Fibroblast of lung (primary cell): Measurements from ENCODE around the gene PTPRM. TPM values are rescaled to one million over a fixed set of nuclear protein-coding genes. Genes with fewer than 3 reads are reported as not detected.

Experiments
- DNase-seq, 2 donors: peaks; one replicate each; pipeline versions ENCODE4 v3.0.0 to v3.0.0-alpha.2; 2010; ENCODE audit warnings: low read depth in 2 of 2
- H2AFZ ChIP-seq: 2 replicates; pipeline ENCODE4 v1.5.1; 2012; ENCODE audit warnings: low read length, control low read depth, inconsistent platforms
- H3K27ac ChIP-seq: 2 replicates; pipeline ENCODE4 v1.5.1; 2011; ENCODE audit warnings: low read length, control low read depth; ENCODE audit not compliant: insufficient read depth
- H3K27me3 ChIP-seq: 2 replicates; pipeline ENCODE4 v1.5.1; 2011; ENCODE audit warnings: mild to moderate bottlenecking, low read length; ENCODE audit not compliant: control insufficient read depth, insufficient read depth
- H3K36me3 ChIP-seq: 2 replicates; pipeline ENCODE4 v1.5.1; 2011; ENCODE audit warnings: low read length; ENCODE audit not compliant: control insufficient read depth, insufficient read depth
- H3K4me1 ChIP-seq: 2 replicates; pipeline ENCODE4 v1.5.1; 2011; ENCODE audit warnings: low read length; ENCODE audit not compliant: control insufficient read depth, insufficient read depth; ENCODE audit errors: extremely low read depth
- H3K4me2 ChIP-seq: 2 replicates; pipeline ENCODE4 v1.5.1; 2011; ENCODE audit warnings: low read length, control low read depth; ENCODE audit not compliant: insufficient read depth; ENCODE audit errors: extremely low read depth
- H3K4me3 ChIP-seq, 4 experiments: fragments of 200-600 bp in 1 of 4; sonication (generic) in 1 of 4; replicated peaks in 1 of 4; 2 replicates each; pipeline ENCODE4 v1.5.1; 2011 to 2016; ENCODE audit warnings: low read length in 4 of 4, low read depth in 3 of 4, mild to moderate bottlenecking in 3 of 4, control low read depth in 2 of 4, inconsistent platforms in 1 of 4, mixed read lengths in 1 of 4; ENCODE audit not compliant: insufficient read depth in 1 of 4; ENCODE audit errors: control extremely low read depth in 1 of 4
- H3K79me2 ChIP-seq: 2 replicates; pipeline ENCODE4 v1.5.1; 2012; ENCODE audit warnings: mild to moderate bottlenecking, low read length, inconsistent platforms; ENCODE audit not compliant: control insufficient read depth, insufficient read depth
- H3K9ac ChIP-seq: 2 replicates; pipeline ENCODE4 v1.5.1; 2011; ENCODE audit warnings: mild to moderate bottlenecking, low read length, control low read depth; ENCODE audit not compliant: insufficient read depth
- H3K9me3 ChIP-seq: 2 replicates; pipeline ENCODE4 v1.5.1; 2012; ENCODE audit warnings: low read depth, low read length; ENCODE audit not compliant: control insufficient read depth, insufficient read depth
- H4K20me1 ChIP-seq: 2 replicates; pipeline ENCODE4 v1.5.1; 2011; ENCODE audit warnings: low read length; ENCODE audit not compliant: control insufficient read depth, insufficient read depth; ENCODE audit errors: extremely low read depth
- EZH2 ChIP-seq: IDR thresholded peaks from 2 replicates; pipeline ENCODE4 v1.5.1; 2012; ENCODE audit warnings: low read length, control low read depth, mild to moderate bottlenecking; ENCODE audit errors: missing control alignments
- polyA plus RNA-seq, 2 donors: library from polyadenylated mRNA; depleted of rRNA in 1 of 2; stranded (reverse) in 1 of 2; unstranded in 1 of 2; fragments of >200 nt; gene quantifications; 2 replicates each; pipeline ENCODE4 v1.2.1, GENCODE V29; 2011 to 2012; ENCODE audit warnings: missing spikeins in 1 of 2
- total RNA-seq: library from RNA; depleted of rRNA; stranded (reverse); fragments of >200 nt; gene quantifications from 2 replicates; pipeline ENCODE4 v1.2.1, GENCODE V29; 2014
- TF ChIP-seq, protein P1 (sequence below), 2 donors: IDR thresholded peaks in 1 of 2; conservative IDR thresholded peaks in 1 of 2; 1 replicate in 1 of 2; 2 replicates in 1 of 2; pipeline ENCODE4 v1.5.1; 2011 to 2012; ENCODE audit warnings: low read length in 2 of 2, control low read depth in 1 of 2, inconsistent platforms in 1 of 2, low read depth in 1 of 2, mild to moderate bottlenecking in 1 of 2

PTPRM gene
- total and polyA plus RNA-seq, 2 donors (not counting 1 experiment from before 2014, with no cell fraction given) = 86.6 to 87.0 TPM

GRCh38 chr18:7954238-7954637 lies 387.1 kb downstream of the PTPRM start:
- H4K20me1 ChIP-seq = no peaks in the 10 kb centered on the region
- no peak overlapping the region for H3K27ac ChIP-seq
- no peaks in the 10 kb centered on the region for H3K27me3 ChIP-seq
- H3K4me2 ChIP-seq = no peak overlapping the region
- no peaks in the 10 kb centered on the region for H3K79me2 ChIP-seq
- peak; percentile 19 to 60 for DNase-seq
- no peak overlapping the region for H3K9ac ChIP-seq
- peaks cover 2% of the 10 kb centered on the region for H3K4me1 ChIP-seq
- H3K36me3 ChIP-seq = no peaks in the 10 kb centered on the region
- no peaks in the 10 kb centered on the region for H3K9me3 ChIP-seq
- TF ChIP-seq, protein P1, sequence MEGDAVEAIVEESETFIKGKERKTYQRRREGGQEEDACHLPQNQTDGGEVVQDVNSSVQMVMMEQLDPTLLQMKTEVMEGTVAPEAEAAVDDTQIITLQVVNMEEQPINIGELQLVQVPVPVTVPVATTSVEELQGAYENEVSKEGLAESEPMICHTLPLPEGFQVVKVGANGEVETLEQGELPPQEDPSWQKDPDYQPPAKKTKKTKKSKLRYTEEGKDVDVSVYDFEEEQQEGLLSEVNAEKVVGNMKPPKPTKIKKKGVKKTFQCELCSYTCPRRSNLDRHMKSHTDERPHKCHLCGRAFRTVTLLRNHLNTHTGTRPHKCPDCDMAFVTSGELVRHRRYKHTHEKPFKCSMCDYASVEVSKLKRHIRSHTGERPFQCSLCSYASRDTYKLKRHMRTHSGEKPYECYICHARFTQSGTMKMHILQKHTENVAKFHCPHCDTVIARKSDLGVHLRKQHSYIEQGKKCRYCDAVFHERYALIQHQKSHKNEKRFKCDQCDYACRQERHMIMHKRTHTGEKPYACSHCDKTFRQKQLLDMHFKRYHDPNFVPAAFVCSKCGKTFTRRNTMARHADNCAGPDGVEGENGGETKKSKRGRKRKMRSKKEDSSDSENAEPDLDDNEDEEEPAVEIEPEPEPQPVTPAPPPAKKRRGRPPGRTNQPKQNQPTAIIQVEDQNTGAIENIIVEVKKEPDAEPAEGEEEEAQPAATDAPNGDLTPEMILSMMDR (conservative IDR thresholded peaks at IDR 0.05 in 1 of 2, IDR thresholded peaks at IDR 0.05 in 1 of 2; ENCODE audit: low read depth in 1 of 2, low read length in 2 of 2) = no peak
- no peak overlapping the region for H3K4me3 ChIP-seq
- no peak overlapping the region for H2AFZ ChIP-seq

- TF ChIP-seq, protein P1 (conservative IDR thresholded peaks at IDR 0.05 in 1 of 2, IDR thresholded peaks at IDR 0.05 in 1 of 2; ENCODE audit: low read depth in 1 of 2, low read length in 2 of 2) = no peak
- TF ChIP-seq EZH2 = no peak
- Histone ChIP-seq H3K36me3 (no peaks in the 10 kb centered on the region), H2AFZ (no peak overlapping the region), H3K27ac (no peak overlapping the region), H3K79me2 (no peaks in the 10 kb centered on the region), H3K9me3 (no peaks in the 10 kb centered on the region), H3K4me1 (peaks cover 2% of the 10 kb centered on the region), H3K4me2 (no peak overlapping the region), H3K4me3 (no peak overlapping the region), H4K20me1 (no peaks in the 10 kb centered on the region), H3K9ac (no peak overlapping the region), H3K27me3 (no peaks in the 10 kb centered on the region)
- DNase-seq = no peak
These were observed 388.1 kb downstream of the PTPRM start for GRCh38 chr18:7955175-7955574.

GRCh38 chr18:7957297-7957696 lies 390.2 kb downstream of the PTPRM start:
- no peaks in the 10 kb centered on the region for H3K36me3 ChIP-seq
- no peaks in the 10 kb centered on the region for H3K79me2 ChIP-seq
- no peaks in the 10 kb centered on the region for H4K20me1 ChIP-seq
- H3K4me3 ChIP-seq = no peak overlapping the region
- H3K9me3 ChIP-seq = no peaks in the 10 kb centered on the region
- TF ChIP-seq EZH2 = no peak
- TF ChIP-seq, protein P1 (conservative IDR thresholded peaks at IDR 0.05 in 1 of 2, IDR thresholded peaks at IDR 0.05 in 1 of 2; ENCODE audit: low read depth in 1 of 2, low read length in 2 of 2) = no peak
- no peak overlapping the region for H3K9ac ChIP-seq
- H3K27ac ChIP-seq = no peak overlapping the region
- H2AFZ ChIP-seq = no peak overlapping the region
- H3K4me1 ChIP-seq = peaks cover 2% of the 10 kb centered on the region
- DNase-seq = no peak
- no peaks in the 10 kb centered on the region for H3K27me3 ChIP-seq
- H3K4me2 ChIP-seq = no peak overlapping the region
